ENCODE results near the gene FOXL2NB.

FOXL2NB gene

GRCh38 chr3:138949445-138950005, 2.5 kb downstream of the FOXL2NB start:
- TF ChIP-seq, protein P1, sequence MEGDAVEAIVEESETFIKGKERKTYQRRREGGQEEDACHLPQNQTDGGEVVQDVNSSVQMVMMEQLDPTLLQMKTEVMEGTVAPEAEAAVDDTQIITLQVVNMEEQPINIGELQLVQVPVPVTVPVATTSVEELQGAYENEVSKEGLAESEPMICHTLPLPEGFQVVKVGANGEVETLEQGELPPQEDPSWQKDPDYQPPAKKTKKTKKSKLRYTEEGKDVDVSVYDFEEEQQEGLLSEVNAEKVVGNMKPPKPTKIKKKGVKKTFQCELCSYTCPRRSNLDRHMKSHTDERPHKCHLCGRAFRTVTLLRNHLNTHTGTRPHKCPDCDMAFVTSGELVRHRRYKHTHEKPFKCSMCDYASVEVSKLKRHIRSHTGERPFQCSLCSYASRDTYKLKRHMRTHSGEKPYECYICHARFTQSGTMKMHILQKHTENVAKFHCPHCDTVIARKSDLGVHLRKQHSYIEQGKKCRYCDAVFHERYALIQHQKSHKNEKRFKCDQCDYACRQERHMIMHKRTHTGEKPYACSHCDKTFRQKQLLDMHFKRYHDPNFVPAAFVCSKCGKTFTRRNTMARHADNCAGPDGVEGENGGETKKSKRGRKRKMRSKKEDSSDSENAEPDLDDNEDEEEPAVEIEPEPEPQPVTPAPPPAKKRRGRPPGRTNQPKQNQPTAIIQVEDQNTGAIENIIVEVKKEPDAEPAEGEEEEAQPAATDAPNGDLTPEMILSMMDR (IDR thresholded peaks at IDR 0.05; ENCODE audit: insufficient read depth, low read length, poor library complexity, severe bottlenecking) = no peak
- no peak overlapping the region for H3K4me3 ChIP-seq (replicated peaks; ENCODE audit: low read depth, low read length)
- no peaks in the 10 kb centered on the region for H3K36me3 ChIP-seq (ENCODE audit: control insufficient read depth, insufficient read depth, low read length)
- peaks cover 5% of the 10 kb centered on the region for H3K27me3 ChIP-seq (replicated peaks; ENCODE audit: control insufficient read depth, insufficient read depth, low read length)
- DNase-seq (ENCODE audit: extremely low read depth, insufficient read length) = no peak

GRCh38 chr3:138950006-138950644, 3.1 kb downstream of the FOXL2NB start:
- no peaks in the 10 kb centered on the region for H3K36me3 ChIP-seq (ENCODE audit: control insufficient read depth, insufficient read depth, low read length)
- no peak for DNase-seq (ENCODE audit: extremely low read depth, insufficient read length)
- TF ChIP-seq, protein P1 (IDR thresholded peaks at IDR 0.05; ENCODE audit: insufficient read depth, low read length, poor library complexity, severe bottlenecking) = no peak
- peaks cover 5% of the 10 kb centered on the region for H3K27me3 ChIP-seq (replicated peaks; ENCODE audit: control insufficient read depth, insufficient read depth, low read length)
- no peak overlapping the region for H3K4me3 ChIP-seq (replicated peaks; ENCODE audit: low read depth, low read length)

GRCh38 chr3:138950701-138951100, 3.7 kb downstream of the FOXL2NB start:
- Histone ChIP-seq H3K27me3 (replicated peaks; ENCODE audit: control insufficient read depth, insufficient read depth, low read length) (peaks cover 5% of the 10 kb centered on the region), H3K4me3 (replicated peaks; ENCODE audit: low read depth, low read length) (no peak overlapping the region), H3K36me3 (ENCODE audit: control insufficient read depth, insufficient read depth, low read length) (no peaks in the 10 kb centered on the region)
- TF ChIP-seq, protein P1 (IDR thresholded peaks at IDR 0.05; ENCODE audit: insufficient read depth, low read length, poor library complexity, severe bottlenecking) = no peak
- no peak for DNase-seq (ENCODE audit: extremely low read depth, insufficient read length)

DNA sequence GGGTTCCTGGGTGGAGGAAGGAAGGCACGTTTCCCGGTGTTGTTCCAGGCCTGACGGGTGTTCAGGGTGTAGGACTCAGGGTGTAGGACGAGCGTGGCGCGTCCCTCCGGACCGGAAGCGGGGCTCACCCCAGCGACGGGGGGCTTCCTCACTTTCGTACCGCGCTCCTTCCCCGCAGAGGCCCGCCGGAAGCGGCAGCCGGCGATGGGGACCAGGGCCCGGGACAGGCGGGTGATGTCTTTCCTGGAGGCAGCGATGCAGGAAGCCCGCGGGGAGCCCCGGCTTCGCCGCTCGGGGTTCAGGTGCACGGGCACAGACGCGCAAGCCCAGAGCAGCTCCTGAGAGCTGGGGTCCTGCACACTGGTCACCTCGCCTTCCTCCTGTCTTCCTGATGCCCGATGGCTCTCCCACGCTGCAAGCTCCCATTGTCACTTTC, 13.4 kb downstream of the FOXL2NB start:
- H3K36me3 ChIP-seq (ENCODE audit: control insufficient read depth, insufficient read depth, low read length) = no peaks in the 10 kb centered on the region
- TF ChIP-seq, protein P1 (IDR thresholded peaks at IDR 0.05; ENCODE audit: insufficient read depth, low read length, poor library complexity, severe bottlenecking) = no peak
- no peak overlapping the region for H3K4me3 ChIP-seq (replicated peaks; ENCODE audit: low read depth, low read length)
- H3K27me3 ChIP-seq (replicated peaks; ENCODE audit: control insufficient read depth, insufficient read depth, low read length) = peaks cover 5% of the 10 kb centered on the region
- DNase-seq (ENCODE audit: extremely low read depth, insufficient read length) = no peak

DNA sequence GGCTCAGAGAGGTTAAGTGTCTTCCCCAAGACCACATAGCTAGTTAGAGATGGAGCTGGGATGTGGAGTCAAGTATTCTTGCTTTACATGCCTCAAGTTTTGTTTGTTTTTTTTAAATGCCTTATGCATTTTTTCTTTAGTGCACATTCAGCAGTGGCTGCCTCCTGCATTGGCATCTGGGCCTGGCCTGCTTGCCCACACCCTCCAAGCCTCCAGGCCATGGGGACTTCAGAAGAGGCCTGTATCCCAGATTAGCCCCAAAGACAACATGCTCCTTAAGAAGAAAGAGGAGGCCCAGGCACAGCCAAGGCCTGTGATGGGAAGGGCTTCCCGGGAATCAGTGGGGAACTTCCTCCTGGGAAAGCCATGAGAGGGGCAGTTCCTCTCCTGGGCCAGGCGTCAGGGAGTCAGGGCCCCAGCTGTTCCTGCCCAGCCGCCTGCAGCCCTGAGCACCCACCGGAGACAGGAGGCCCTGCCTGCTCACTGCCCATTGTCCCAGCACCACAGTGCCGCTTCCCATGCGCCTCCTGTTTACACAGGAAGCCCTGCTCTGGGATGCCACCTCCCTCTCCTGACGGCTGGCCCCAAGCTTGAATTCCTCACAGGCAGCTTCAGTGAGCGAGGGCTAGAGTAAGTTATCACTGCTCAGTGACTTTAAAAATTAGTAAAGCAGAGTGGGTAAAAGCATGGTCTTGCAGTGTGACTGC, 16.0 kb downstream of the FOXL2NB start:
- DNase-seq (ENCODE audit: extremely low read depth, insufficient read length) = no peak
- Histone ChIP-seq H3K36me3 (ENCODE audit: control insufficient read depth, insufficient read depth, low read length) (no peaks in the 10 kb centered on the region), H3K27me3 (replicated peaks; ENCODE audit: control insufficient read depth, insufficient read depth, low read length) (peaks cover 5% of the 10 kb centered on the region), H3K4me3 (replicated peaks; ENCODE audit: low read depth, low read length) (no peak overlapping the region)
- TF ChIP-seq, protein P1 (IDR thresholded peaks at IDR 0.05; ENCODE audit: insufficient read depth, low read length, poor library complexity, severe bottlenecking) = no peak
